ENCODE measurements around the gene RFC1. TPM values are rescaled to one million over a fixed set of nuclear protein-coding genes. Genes with fewer than 3 reads are reported as not detected.

Gene RFC1
- total and polyA plus RNA-seq, 9 of the 15 experiments (the other 6 are each of a cell fraction or from before 2014, with no cell fraction given), result 16.8 to 85.6 (median 45.2) TPM

- peak in 1 of 2 experiments; percentile 66; a peak in 2 of 4 replicates for TF ChIP-seq MNT (conservative IDR thresholded peaks at IDR 0.05)
- TF ChIP-seq ZBTB2 (IDR thresholded peaks at IDR 0.05), result no peak
- TF ChIP-seq SOX6 (IDR thresholded peaks at IDR 0.05), result peak; percentile 85
- no peak for TF ChIP-seq PHF8 (IDR thresholded peaks at IDR 0.05; ENCODE audit: borderline replicate concordance, low read length)
- no peak for TF ChIP-seq ZSCAN29 (IDR thresholded peaks at IDR 0.05)
- TF ChIP-seq ZNF124 (CRISPR knock-in tag; IDR thresholded peaks at IDR 0.05), result no peak
- no peak for TF ChIP-seq NR3C1 (CRISPR knock-in tag; IDR thresholded peaks at IDR 0.05)
- no peak for TF ChIP-seq TSC22D4 (tag; IDR thresholded peaks at IDR 0.05)
- no peak for TF ChIP-seq ZNF695 (CRISPR knock-in tag; IDR thresholded peaks at IDR 0.05)
- no peak for TF ChIP-seq ZNF785 (CRISPR knock-in tag; IDR thresholded peaks at IDR 0.05)
- peak; percentile 91 for TF ChIP-seq TAL1 (IDR thresholded peaks at IDR 0.05)
- TF ChIP-seq DNMT1 (IDR thresholded peaks at IDR 0.05), result no peak
- no peak for TF ChIP-seq HMG20B (CRISPR knock-in tag; IDR thresholded peaks at IDR 0.05)
- no peak for TF ChIP-seq MXI1 (IDR thresholded peaks at IDR 0.05; ENCODE audit: low read depth, low read length)
- peak; percentile 86 for TF ChIP-seq SMARCC2 (IDR thresholded peaks at IDR 0.05; ENCODE audit: low read depth)
- TF ChIP-seq ZNF197 (CRISPR knock-in tag; IDR thresholded peaks at IDR 0.05; ENCODE audit: low read depth), result no peak
- TF ChIP-seq MAX (CRISPR knock-in tag; IDR thresholded peaks at IDR 0.05), result no peak
- no peak for TF ChIP-seq E2F6 (IDR thresholded peaks at IDR 0.05; ENCODE audit: borderline replicate concordance in 1 of 2, extremely low read depth in 1 of 2, insufficient read depth in 1 of 2, insufficient read length in 1 of 2, low read depth in 1 of 2, low read length in 1 of 2, poor library complexity in 1 of 2, severe bottlenecking in 1 of 2)
- TF ChIP-seq ZNF311 (CRISPR knock-in tag; IDR thresholded peaks at IDR 0.05), result 0 out of 2 replicates have a peak, but pooled peaks have one; percentile 52
- TF ChIP-seq PHF20 (IDR thresholded peaks at IDR 0.05; ENCODE audit: partially characterized antibody), result no peak
- TF ChIP-seq CHD2 (IDR thresholded peaks at IDR 0.05; ENCODE audit: low read depth, low read length), result no peak
- no peak for TF ChIP-seq HDGF (IDR thresholded peaks at IDR 0.05)
- no peak for TF ChIP-seq YBX1 (IDR thresholded peaks at IDR 0.05)
- TF ChIP-seq CTBP1 (IDR thresholded peaks at IDR 0.05; ENCODE audit: borderline replicate concordance), result peak; percentile 18; the same call in 1 of the 2 replicates
- TF ChIP-seq E2F8 (IDR thresholded peaks at IDR 0.05; ENCODE audit: low read depth, partially characterized antibody), result no peak
Observed at GRCh38 chr4:39369301-39369700, 3.1 kb upstream of the RFC1 start (continued).
